SH-SY5Y (cell line): ENCODE data around the gene TTC31.

ENCODE experiments used
- GATA2 ChIP-seq: IDR thresholded peaks from 2 replicates; pipeline ENCODE4 v1.6.1; 2011; ENCODE audit warnings: mild to moderate bottlenecking, low read depth, low read length
- GATA3 ChIP-seq: IDR thresholded peaks from 2 replicates; pipeline ENCODE4 v1.6.1; 2011; ENCODE audit warnings: low read depth, mild to moderate bottlenecking, low read length, moderate library complexity

DNA sequence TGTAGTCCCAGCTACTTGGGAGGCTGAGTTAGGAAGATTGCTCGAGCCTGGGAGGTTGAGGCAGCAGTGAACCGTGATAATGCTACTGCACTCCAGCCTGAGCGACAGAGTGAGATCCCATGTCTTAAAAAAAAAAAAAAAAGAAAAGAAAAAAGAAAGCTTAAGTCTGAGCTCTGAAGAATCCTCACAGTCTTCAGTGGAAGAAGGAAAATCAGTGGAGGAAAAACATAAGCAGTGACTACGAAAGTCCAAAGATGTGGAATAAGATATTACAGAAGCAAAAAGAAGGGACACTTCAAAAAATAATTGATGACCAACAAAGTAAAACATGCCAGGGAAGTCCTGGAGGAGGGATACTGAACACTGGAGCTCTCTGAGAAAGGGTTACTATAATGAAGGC lies 27.4 kb downstream of the TTC31 start:
- TF ChIP-seq GATA3 (no peak), GATA2 (no peak)
